HG03095 (cell line): ENCODE data around the gene AMIGO1.

Experiments
- ATAC-seq: cut with Tn5 transposase; IDR thresholded peaks from one replicate; pipeline ENCODE4 v1.9.1; 2021; ENCODE audit warnings: moderate library complexity; ENCODE audit not compliant: unreplicated experiment

AMIGO1 gene

DNA sequence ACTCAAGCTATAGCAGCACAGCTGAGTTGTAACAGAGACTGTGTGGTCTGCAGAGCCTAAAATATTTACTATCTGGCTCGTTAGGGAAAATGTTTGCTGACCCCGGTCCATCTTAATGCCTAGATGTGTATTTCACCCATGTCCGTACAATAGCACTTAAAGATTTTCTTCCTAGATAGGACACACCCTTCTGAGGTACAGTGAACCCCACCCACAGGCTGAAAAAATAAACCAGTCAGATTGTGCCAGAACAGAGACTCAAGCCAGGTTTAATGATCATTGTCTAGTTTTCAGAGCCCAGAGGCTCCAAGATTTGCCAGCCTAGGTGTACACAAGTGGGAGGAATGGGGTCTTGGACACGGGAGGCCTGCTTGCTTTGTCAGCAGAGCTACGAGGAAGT is 5.6 kb downstream of the AMIGO1 start:
- no peak for ATAC-seq

DNA sequence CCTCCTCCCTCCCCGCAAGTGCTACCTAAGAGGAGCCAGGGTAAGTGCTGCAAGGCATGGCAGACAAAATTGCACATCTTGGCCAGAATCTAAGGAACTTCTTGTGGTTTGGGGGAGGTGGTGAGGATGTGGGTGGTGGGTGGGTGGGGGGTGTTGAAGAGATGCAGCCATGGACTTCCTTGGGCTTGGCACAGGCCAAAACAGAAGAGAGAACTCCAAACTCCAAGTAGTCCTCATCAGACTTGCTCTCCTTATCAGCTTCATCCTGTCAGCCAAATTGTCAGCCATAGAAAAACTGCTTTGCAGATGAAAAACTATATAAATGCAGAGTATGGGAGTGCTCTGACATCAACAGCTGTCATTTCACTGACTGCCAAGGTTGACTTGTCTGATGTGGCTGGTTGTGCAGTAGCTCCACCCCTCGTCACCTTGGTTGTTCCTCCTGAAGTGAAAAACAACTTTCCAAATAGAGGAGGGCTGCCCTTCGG is 7.1 kb downstream of the AMIGO1 start:
- ATAC-seq = no peak

DNA sequence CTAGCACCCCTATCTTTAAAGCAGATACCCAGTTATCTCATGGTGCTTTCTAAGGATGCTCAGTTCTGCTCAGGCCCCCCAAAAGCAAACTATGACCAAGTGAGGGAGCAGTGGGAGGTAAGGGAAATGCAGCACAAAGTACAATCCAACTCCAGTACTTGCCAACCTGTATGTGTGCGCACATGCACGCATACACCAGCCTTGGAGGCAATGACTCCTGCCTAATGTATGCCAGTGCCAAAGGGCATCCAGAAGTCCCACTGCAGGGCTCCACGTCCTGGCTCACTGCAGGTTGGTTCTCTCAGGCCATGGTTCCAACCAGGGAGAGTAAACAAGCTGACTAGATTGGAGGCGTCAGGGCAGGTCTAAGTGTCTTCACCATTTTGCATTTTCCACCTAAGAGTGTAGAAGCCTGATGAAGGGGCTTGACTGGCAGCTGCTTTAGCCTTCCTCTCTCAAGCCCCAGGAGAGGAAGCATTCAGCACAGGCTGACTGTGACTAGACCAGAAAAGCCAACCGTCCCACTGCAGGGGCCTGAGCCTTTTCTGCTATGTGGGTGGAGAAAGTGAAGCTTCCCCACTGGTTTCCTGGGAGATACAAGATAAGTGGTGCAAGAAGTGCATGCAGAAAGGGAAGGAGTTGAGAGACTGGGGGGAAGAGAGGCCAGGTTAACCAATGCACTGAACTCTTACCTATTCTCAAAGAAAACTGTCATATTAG is 7.7 kb downstream of the AMIGO1 start:
- no peak for ATAC-seq

DNA sequence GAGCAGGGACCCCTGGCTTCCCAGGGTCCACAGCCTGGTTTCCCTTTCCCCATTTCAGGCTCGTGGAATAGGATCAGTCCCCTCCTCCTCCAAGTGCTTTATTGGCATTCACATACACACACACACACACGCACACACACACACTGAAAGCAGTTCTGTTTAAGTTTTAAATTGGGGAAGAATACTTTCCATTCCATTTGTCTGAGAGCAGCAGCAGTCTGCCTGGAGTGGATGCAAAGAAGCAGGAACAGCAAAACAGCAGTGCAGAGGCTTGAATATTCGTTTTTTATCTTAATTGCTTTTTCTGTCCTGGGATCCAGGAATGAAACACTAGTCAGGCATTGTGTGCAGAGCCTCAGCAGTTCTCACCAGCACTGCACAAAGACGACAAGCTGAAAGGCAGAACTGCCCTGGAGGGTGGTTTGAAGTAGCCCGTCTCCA is 8.6 kb downstream of the AMIGO1 start:
- no peak for ATAC-seq

- ATAC-seq = no peak
Measured at GRCh38 chr1:109499661-109500536, 9.6 kb downstream of the AMIGO1 start.

DNA sequence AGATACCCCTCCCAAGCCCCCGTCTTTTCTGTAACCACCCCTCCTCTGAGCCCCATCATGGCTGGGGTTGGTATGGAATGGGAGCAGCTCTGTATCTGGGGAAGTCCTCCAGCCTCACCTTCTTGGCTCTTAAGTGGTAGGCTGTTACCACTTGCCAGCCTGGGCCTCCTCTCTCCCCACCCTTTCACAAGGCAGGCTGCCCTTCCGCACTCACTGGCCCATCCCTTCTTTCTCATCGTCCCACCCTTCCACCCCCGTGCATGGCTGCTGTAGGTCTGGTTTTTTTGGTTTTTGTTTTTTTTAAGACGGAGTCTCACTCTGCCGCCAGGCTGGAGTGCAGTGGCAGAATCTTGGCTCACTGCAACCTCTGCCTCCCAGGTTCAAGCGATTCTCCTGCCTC is 10.4 kb downstream of the AMIGO1 start:
- no peak for ATAC-seq

DNA sequence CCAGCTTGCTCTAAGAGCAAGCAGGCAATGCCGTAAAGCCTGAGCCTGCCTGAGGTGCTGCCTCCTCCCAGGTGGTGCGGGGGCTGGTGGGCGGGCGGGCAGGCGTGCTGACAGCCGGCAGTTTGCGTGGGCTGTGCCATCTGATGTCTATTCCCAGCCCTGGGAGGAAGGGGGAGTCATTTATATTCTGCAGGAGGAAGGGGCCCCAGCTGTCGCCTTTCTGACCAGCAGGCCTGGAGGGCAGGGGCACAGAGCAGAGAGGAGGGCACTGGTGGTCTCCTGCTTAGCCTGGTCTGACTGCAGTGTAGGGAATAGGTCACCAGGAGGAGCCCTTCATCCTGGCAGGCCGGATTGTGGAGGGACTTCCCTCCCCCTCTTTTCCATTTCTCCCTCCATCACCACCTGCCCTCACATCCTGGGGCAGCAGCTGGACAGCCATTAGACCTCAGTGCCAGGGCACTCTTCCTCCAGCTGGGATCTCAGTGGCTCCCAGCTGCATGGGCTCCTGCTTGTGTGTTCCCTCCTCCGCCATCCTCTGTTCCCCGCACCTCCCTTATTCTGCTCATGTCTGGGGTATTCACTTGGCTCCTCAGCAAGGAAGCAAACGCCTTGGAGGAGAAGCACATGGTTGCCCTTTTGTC is 11.2 kb downstream of the AMIGO1 start:
- no peak for ATAC-seq

DNA sequence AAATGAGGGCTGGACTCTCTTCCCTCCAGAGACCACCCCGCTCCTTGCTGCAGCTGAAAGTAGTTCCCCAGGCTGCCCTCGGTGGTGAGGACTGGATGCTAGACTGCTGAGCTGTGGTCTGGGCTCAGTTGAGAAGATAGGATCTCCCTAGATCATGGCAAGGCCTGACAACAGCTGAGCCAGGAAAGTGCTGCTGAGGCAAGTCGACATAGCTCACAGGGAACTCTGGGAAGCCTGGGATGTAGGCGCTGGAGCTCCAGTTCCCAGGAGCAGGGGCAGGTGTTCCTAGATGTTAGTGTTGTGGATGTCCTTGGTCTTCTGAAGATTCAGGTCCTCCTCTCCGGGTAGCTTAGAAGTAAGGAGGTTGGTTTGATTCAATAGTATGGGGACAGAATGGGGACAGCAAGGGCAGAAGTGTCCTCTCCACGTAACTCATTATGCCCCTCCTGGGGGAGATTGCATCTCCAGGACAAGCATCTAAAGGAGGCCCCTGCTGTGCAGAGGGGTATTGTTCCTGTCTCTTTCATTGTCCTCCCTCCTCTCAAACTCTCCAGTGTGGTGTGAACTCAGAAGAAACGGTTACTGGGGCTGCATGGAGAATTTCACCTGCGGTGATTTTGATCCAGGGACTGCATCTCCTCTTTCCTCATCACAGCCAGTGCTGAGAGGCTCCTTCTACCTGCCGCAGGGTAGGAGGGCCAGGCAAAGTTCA is 11.9 kb downstream of the AMIGO1 start:
- ATAC-seq = no peak

DNA sequence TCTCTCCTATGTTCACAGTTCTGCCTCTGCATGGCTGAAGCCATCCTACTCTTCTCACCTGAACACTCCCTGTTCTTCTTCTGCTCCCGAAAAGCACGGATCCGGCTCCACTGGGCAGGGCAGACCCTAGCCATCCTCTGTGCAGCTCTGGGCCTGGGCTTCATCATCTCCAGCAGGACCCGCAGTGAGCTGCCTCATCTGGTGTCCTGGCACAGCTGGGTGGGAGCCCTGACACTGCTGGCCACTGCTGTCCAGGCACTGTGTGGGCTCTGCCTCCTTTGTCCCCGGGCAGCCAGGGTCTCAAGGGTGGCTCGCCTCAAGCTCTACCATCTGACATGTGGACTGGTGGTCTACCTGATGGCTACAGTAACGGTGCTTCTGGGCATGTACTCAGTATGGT is 13.8 kb downstream of the AMIGO1 start:
- no peak for ATAC-seq

DNA sequence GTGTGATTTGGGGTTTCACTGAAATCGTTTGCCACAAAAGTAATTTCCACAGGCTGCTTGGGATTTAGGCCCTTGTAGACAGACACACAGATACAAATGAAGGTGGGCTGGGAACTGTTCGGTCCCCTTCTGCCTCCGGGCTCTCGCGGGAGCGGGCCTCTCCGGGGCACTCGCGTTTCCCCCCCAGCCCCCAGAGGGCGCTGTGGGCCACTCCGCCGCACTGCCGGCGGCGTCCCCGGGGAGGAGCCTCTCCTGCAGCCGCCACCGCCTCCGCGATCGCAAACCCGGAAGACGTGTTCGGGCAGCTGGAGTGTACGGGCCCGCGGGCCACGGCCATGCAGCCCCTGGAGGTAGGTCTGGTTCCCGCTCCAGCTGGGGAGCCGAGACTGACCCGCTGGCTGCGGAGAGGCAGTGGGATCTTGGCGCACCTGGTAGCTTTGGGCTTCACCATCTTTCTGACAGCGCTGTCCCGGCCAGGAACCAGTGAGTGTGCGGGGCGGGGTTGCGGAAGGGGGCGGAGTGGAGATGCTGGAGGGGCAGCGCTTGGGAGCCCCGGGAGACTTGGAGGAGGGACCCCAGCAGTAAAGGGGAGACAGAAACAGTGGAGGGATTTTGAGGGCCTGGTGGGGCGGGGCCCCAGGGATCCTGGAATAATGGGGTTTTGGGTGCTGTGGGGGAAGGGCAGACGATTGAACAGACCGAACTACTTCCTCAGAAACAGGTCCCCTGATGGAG is 15.6 kb downstream of the AMIGO1 start, which contains the start of gene CYB561D1:
CYB561D1 (plus strand) TSS at position 290 of the 735 bp plus-strand sequence; CDS start at position 336, 46 bp downstream.
- ATAC-seq = peak; percentile 89

DNA sequence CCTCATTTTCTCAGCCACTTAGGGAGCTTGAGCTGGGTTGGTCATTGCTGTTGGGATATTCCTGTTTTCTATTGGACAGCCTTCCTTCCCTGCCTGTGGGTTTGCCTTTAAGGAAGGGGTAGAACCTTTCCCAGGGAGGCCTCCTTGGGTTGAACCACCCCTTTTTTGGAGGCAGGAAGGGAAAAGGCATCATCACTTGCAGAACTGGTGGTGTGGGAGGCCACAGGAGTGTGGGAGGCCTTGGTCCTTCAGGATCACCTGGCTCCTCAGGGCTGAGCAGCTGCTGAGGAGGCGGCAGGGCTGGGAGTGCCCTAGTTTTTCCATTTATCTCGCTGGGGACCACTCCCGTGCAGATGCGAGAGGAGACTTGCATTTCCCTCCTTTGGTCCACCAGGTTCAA is 16.3 kb downstream of the AMIGO1 start:
- no peak for ATAC-seq

DNA sequence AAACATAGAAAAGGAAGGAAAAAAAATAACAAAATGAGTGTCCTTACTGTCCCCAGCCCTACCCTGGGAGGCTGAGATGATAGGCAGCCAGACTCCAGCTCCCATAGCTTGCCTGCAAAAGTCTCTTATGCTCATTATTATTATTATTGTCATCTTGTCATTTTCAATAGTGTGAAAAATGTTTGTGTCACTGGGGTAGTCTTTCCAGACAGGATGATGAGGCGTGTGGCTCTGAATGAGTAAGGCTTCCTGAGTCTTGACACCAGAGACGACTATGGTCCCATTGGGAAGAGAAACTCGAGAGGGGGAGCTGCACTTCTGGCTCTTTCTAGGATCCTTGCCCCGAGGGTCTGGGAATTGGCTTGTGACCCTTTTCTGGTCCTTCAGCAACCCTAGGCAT is 16.7 kb downstream of the AMIGO1 start:
- no peak for ATAC-seq

DNA sequence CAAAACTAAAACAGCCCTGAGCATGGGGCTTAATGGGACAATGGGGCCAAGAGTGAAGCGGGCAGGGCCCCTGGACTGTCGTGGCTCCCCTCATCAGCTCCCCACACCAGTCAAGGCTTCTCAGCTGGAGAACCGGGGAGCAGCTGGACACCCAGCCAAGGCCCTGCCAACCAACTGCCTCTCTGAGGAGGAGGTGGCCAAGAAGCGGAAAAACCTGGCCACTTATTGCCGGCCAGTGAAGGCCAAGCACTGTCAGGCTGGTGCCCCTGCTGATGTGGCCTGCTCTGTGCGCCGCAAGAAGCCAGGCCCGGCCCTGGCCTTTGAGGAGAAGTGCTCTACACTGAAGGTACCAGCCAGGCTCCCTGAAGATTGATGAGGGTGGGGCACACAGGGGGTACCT is 18.2 kb downstream of the AMIGO1 start:
- no peak for ATAC-seq

DNA sequence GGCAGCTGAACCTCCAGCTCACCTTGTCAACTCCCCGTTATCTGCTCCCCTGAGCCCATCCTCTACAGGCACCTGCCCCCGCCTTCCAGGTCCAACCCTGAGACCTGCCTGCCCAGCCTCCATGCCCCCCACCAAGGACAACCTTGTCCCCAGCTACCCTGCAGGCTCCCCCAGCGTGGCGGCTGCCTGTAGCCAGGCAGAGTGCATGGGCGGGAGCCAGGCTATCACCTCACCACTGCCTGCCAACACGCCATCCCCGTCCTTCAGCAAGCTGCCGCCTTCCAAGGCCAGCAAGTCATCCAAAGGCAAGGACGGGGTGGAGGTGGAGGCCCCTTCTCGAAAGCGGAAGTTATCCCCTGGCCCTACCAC is 18.6 kb downstream of the AMIGO1 start:
- ATAC-seq = no peak

GRCh38 chr1:109490029-109490933 is 19.2 kb downstream of the AMIGO1 start:
- ATAC-seq = no peak

DNA sequence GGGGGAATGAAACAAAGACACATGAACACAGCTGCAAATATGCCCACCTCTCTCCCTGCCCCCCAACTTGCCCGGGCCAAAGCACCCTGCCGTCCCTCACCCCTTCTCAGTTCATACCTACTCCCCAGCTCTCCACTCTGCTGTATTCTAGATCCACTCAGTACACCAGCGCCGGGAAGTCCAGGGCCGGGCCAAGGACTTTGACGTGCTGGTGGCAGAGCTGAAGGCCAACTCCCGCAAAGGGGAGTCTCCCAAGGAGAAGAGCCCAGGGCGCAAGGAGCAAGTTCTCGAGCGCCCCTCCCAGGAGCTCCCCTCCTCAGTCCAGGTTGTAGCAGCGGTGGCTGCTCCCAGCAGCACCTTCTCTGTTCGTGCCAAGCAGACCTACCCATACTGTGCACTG is 20.8 kb downstream of the AMIGO1 start:
- ATAC-seq = no peak

DNA sequence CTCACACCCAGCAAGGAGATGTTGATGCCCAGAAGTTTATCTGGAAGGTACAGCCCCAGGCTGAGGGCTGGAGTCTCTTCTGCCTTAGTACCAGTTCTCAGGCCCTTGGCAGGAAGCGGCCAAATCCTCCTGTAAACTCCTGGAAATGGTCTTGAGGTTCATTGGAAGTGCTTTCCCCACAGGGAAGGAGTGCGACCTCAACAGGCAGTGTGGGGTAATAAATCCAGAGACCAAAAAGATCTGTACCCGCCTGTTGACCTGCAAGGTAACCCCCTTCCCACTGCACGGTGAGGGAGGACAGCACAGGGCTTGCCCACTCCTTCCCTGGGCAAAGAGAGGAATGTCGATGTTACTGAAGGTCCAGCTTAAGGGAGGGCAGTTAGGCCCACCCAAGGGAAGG is 21.3 kb downstream of the AMIGO1 start:
- no peak for ATAC-seq

- ATAC-seq = no peak
Measured at GRCh38 chr1:109487261-109487660, 22.3 kb downstream of the AMIGO1 start.

DNA sequence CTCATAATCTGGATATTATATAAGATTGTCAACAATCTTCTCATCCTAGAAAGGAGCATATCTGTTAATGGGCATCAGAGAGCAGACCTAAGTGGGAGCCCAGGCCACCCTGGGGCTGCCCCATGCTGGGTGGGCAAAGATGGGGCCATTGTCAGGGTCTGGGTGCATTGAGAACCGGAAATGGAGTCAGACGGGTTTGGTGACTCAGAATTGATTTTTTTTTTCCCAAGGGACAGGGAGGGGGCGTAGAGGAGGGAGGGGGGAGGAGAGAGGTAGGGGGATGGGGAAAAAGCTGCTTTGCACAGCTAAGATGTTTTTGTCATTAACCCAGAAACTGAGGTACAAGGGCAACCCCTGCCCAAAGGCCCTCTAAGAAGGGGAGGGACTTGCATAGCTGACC is 24.5 kb downstream of the AMIGO1 start:
- no peak for ATAC-seq
